NCI-H2107 treated with DMSO at 0.1 percent for 48 hours (cell line): ENCODE measurements around the gene TMPRSS11A.

Experiments
- DNase-seq: peaks from one replicate; lab custom pipeline; 2025; ENCODE audit not compliant: unreplicated experiment; lab: John Stamatoyannopoulos, UW

TMPRSS11A gene

GRCh38 chr4:67915400-67915966, 47.8 kb downstream of the TMPRSS11A start:
- no peak for DNase-seq

- DNase-seq = no peak
These were observed 51.2 kb downstream of the TMPRSS11A start for GRCh38 chr4:67912080-67912479.

GRCh38 chr4:67911638-67912037, 51.7 kb downstream of the TMPRSS11A start:
- no peak for DNase-seq

- DNase-seq = no peak
These were observed 52.2 kb downstream of the TMPRSS11A start for GRCh38 chr4:67911141-67911540.

- no peak for DNase-seq
These were observed 52.7 kb downstream of the TMPRSS11A start for GRCh38 chr4:67910585-67910905.

- DNase-seq = no peak
These were observed 53.2 kb downstream of the TMPRSS11A start for GRCh38 chr4:67909905-67910584.

- no peak for DNase-seq
These were observed 55.6 kb downstream of the TMPRSS11A start for GRCh38 chr4:67907650-67908049.

GRCh38 chr4:67899096-67899495, 64.2 kb downstream of the TMPRSS11A start:
- DNase-seq = no peak

GRCh38 chr4:67897686-67898085, 65.6 kb downstream of the TMPRSS11A start:
- DNase-seq = no peak

GRCh38 chr4:67896421-67897065, 66.8 kb downstream of the TMPRSS11A start:
- no peak for DNase-seq

GRCh38 chr4:67894659-67895058, 68.6 kb downstream of the TMPRSS11A start:
- DNase-seq = no peak

- no peak for DNase-seq
These were observed 70.4 kb downstream of the TMPRSS11A start for GRCh38 chr4:67892905-67893304.

- no peak for DNase-seq
These were observed 71.0 kb downstream of the TMPRSS11A start for GRCh38 chr4:67892253-67892652.

- DNase-seq = no peak
These were observed 71.6 kb downstream of the TMPRSS11A start for GRCh38 chr4:67891645-67892044.

- no peak for DNase-seq
These were observed 77.0 kb downstream of the TMPRSS11A start for GRCh38 chr4:67886281-67886680.

- DNase-seq = no peak
These were observed 77.5 kb downstream of the TMPRSS11A start for GRCh38 chr4:67885762-67886161.

- DNase-seq = no peak
These were observed 78.6 kb downstream of the TMPRSS11A start for GRCh38 chr4:67884701-67885100.

GRCh38 chr4:67883902-67884301, 79.4 kb downstream of the TMPRSS11A start, which contains the start of gene TMPRSS11D:
Gene TMPRSS11D (minus strand): TSS chr4:67884002. CDS start chr4:67883933, 69 bp downstream.
- no peak for DNase-seq

- DNase-seq = no peak
These were observed 79.8 kb downstream of the TMPRSS11A start for GRCh38 chr4:67883458-67883857.

- DNase-seq = no peak
These were observed 82.3 kb downstream of the TMPRSS11A start for GRCh38 chr4:67880866-67881610.

- DNase-seq = no peak
These were observed 83.8 kb downstream of the TMPRSS11A start for GRCh38 chr4:67879486-67879885.

- no peak for DNase-seq
These were observed 86.2 kb downstream of the TMPRSS11A start for GRCh38 chr4:67877086-67877485.
